ENCODE measurements around the gene ZNF438. TPM values are rescaled to one million over a fixed set of nuclear protein-coding genes. Genes with fewer than 3 reads are reported as not detected.
A peak's percentile ranks its signal among the peaks of the same experiment; 100 is the strongest.

The ZNF438 gene
- total and polyA plus RNA-seq, 4 donors = 7.8 to 19.2 (median 10.2) TPM

- DNase-seq (peak; percentile 68 to 91 (median 87)), ATAC-seq (ENCODE audit: insufficient read depth, low FRiP score) (no peak)
- Histone ChIP-seq H3K27me3 (ENCODE audit: control insufficient read depth in 3 of 3, insufficient read depth in 3 of 3, low read length in 2 of 3) (no peaks in the 10 kb centered on the region), H3K4me3 (no peak overlapping the region), H3K27ac (ENCODE audit: low read depth in 1 of 2, low read length in 1 of 2) (no peak overlapping the region), H3K36me3 (ENCODE audit: control insufficient read depth in 4 of 4, insufficient read depth in 4 of 4, low read length in 4 of 4) (no peaks in the 10 kb centered on the region), H3K4me1 (ENCODE audit: control insufficient read depth in 5 of 5, insufficient read depth in 5 of 5, low read length in 5 of 5) (peaks cover 0 to 20% (median 13%) of the 10 kb centered on the region in 5 donors), H3K9ac (ENCODE audit: insufficient read depth in 1 of 2, low read length in 2 of 2) (peak overlapping the region in 1 of 2 donors; percentile 23), H3K9me3 (ENCODE audit: control insufficient read depth in 4 of 4, insufficient read depth in 3 of 4, low read length in 3 of 4) (no peaks in the 10 kb centered on the region)
- 65 to 81% methylated on average over 8 of the region's 8 CpGs for WGBS, 2 donors
- TF ChIP-seq, protein P1, sequence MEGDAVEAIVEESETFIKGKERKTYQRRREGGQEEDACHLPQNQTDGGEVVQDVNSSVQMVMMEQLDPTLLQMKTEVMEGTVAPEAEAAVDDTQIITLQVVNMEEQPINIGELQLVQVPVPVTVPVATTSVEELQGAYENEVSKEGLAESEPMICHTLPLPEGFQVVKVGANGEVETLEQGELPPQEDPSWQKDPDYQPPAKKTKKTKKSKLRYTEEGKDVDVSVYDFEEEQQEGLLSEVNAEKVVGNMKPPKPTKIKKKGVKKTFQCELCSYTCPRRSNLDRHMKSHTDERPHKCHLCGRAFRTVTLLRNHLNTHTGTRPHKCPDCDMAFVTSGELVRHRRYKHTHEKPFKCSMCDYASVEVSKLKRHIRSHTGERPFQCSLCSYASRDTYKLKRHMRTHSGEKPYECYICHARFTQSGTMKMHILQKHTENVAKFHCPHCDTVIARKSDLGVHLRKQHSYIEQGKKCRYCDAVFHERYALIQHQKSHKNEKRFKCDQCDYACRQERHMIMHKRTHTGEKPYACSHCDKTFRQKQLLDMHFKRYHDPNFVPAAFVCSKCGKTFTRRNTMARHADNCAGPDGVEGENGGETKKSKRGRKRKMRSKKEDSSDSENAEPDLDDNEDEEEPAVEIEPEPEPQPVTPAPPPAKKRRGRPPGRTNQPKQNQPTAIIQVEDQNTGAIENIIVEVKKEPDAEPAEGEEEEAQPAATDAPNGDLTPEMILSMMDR (IDR thresholded peaks at IDR 0.05; ENCODE audit: control extremely low read depth, extremely low read depth) = no peak
These were observed 204.0 kb downstream of the ZNF438 start for GRCh38 chr10:30827531-30828120.

DNA sequence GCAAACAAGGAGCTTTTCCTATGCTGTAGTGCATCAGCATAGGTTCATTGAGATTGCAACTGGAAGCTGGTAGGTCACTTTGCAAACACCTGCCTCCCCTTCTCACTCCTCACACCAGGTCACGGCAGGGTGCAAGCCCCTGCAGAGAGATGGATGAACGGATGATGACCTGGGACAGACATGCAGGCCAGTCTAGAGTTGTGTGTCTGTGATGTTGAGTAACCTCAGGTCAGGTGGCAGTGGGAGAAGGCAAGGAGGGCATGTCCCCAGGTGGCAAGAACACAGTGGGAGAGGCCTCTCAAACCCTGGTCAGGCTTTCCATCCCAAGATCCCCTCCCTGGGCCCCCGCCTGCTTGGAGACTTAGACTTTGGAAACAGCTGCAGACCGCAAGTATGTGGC is 205.0 kb downstream of the ZNF438 start:
- H3K9ac ChIP-seq (ENCODE audit: insufficient read depth in 1 of 2, low read length in 2 of 2) = no peak overlapping the region
- WGBS, 2 donors = 82 to 96% methylated on average over 4 of the region's 4 CpGs
- no peaks in the 10 kb centered on the region for H3K36me3 ChIP-seq (ENCODE audit: control insufficient read depth in 4 of 4, insufficient read depth in 4 of 4, low read length in 4 of 4)
- H3K27me3 ChIP-seq (ENCODE audit: control insufficient read depth in 3 of 3, insufficient read depth in 3 of 3, low read length in 2 of 3) = no peaks in the 10 kb centered on the region
- ATAC-seq (ENCODE audit: insufficient read depth, low FRiP score) = no peak
- no peak overlapping the region for H3K4me3 ChIP-seq
- H3K4me1 ChIP-seq (ENCODE audit: control insufficient read depth in 5 of 5, insufficient read depth in 5 of 5, low read length in 5 of 5) = peaks cover 0 to 21% (median 7%) of the 10 kb centered on the region in 5 donors
- no peak for DNase-seq
- TF ChIP-seq, protein P1 (IDR thresholded peaks at IDR 0.05; ENCODE audit: control extremely low read depth, extremely low read depth) = no peak
- H3K27ac ChIP-seq (ENCODE audit: low read depth in 1 of 2, low read length in 1 of 2) = no peak overlapping the region
- H3K9me3 ChIP-seq (ENCODE audit: control insufficient read depth in 4 of 4, insufficient read depth in 3 of 4, low read length in 3 of 4) = no peaks in the 10 kb centered on the region

- H3K9me3 ChIP-seq (ENCODE audit: control insufficient read depth in 4 of 4, insufficient read depth in 3 of 4, low read length in 3 of 4) = no peaks in the 10 kb centered on the region
- no peak overlapping the region for H3K9ac ChIP-seq (ENCODE audit: insufficient read depth in 1 of 2, low read length in 2 of 2)
- DNase-seq (no peak), ATAC-seq (ENCODE audit: insufficient read depth, low FRiP score) (no peak)
- no peaks in the 10 kb centered on the region for H3K36me3 ChIP-seq (ENCODE audit: control insufficient read depth in 4 of 4, insufficient read depth in 4 of 4, low read length in 4 of 4)
- peaks cover 0 to 29% (median 7%) of the 10 kb centered on the region in 5 donors for H3K4me1 ChIP-seq (ENCODE audit: control insufficient read depth in 5 of 5, insufficient read depth in 5 of 5, low read length in 5 of 5)
- TF ChIP-seq, protein P1 (IDR thresholded peaks at IDR 0.05; ENCODE audit: control extremely low read depth, extremely low read depth) = no peak
- H3K27me3 ChIP-seq (ENCODE audit: control insufficient read depth in 3 of 3, insufficient read depth in 3 of 3, low read length in 2 of 3) = no peaks in the 10 kb centered on the region
- no peak overlapping the region for H3K27ac ChIP-seq (ENCODE audit: low read depth in 1 of 2, low read length in 1 of 2)
- no peak overlapping the region for H3K4me3 ChIP-seq
These were observed 206.2 kb downstream of the ZNF438 start for GRCh38 chr10:30825495-30825894.

DNA sequence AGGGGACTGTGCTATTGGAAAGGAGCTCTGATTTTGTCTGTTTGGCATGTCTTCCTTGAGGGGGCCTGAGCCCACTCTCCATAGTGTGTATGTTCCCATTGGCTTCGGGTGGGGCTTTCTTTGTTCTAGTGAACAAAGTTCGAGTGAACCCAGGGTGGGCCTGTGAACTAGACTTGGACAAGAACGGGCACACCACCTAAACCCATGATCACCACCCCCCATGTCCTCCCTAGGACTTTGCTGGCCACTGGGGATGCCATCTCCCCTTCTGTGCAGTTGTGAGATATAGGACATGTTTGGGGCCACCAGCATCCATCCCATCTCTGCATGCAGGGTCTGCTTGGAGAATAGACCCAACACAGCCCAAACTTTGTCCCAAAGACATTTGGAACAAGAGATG is 206.6 kb downstream of the ZNF438 start:
- TF ChIP-seq, protein P1 (IDR thresholded peaks at IDR 0.05; ENCODE audit: control extremely low read depth, extremely low read depth) = no peak
- 94 to 98% methylated on average over 3 of the region's 3 CpGs for WGBS, 2 donors
- H3K36me3 ChIP-seq (ENCODE audit: control insufficient read depth in 4 of 4, insufficient read depth in 4 of 4, low read length in 4 of 4) = no peaks in the 10 kb centered on the region

More for the DNA sequence above, 206.6 kb downstream of the ZNF438 start:
- no peaks in the 10 kb centered on the region for H3K27me3 ChIP-seq (ENCODE audit: control insufficient read depth in 3 of 3, insufficient read depth in 3 of 3, low read length in 2 of 3)
- peaks cover 0 to 34% (median 7%) of the 10 kb centered on the region in 5 donors for H3K4me1 ChIP-seq (ENCODE audit: control insufficient read depth in 5 of 5, insufficient read depth in 5 of 5, low read length in 5 of 5)
- no peak overlapping the region for H3K27ac ChIP-seq (ENCODE audit: low read depth in 1 of 2, low read length in 1 of 2)
- H3K4me3 ChIP-seq = no peak overlapping the region
- H3K9me3 ChIP-seq (ENCODE audit: control insufficient read depth in 4 of 4, insufficient read depth in 3 of 4, low read length in 3 of 4) = no peaks in the 10 kb centered on the region
- ATAC-seq (ENCODE audit: insufficient read depth, low FRiP score) = no peak
- H3K9ac ChIP-seq (ENCODE audit: insufficient read depth in 1 of 2, low read length in 2 of 2) = no peak overlapping the region
- no peak for DNase-seq

Measured in lung (tissue), 12 donors.